K562 (cell line): ENCODE results near the gene TMEM126B. TPM values are rescaled to one million over a fixed set of nuclear protein-coding genes. Genes with fewer than 3 reads are reported as not detected.

ENCODE experiments used
- DIDO1 ChIP-seq: fragments of 450-650 bp; IDR thresholded peaks from 2 replicates; pipeline ENCODE4 v1.6.1; 2016; ENCODE audit warnings: low read depth, missing biosample characterization, missing genetic modification characterization
- HDGF ChIP-seq: fragments of 450-650 bp; IDR thresholded peaks from 2 replicates; pipeline ENCODE4 v1.6.1; 2016
- KDM4B ChIP-seq, 2 experiments: fragments of 450-650 bp in 1 of 2; sonication (generic) in 1 of 2; IDR thresholded peaks; 2 replicates each; pipeline ENCODE4 v1.6.1; 2016 to 2017; ENCODE audit warnings: borderline replicate concordance in 2 of 2, antibody characterized with exemption in 1 of 2, low read depth in 1 of 2, mild to moderate bottlenecking in 1 of 2
- NFIX ChIP-seq: fragments of 250-450 bp; sonication (Bioruptor Pico); IDR thresholded peaks from 2 replicates; pipeline ENCODE4 v1.4.0; 2020; ENCODE audit warnings: low read depth, mild to moderate bottlenecking, moderate library complexity
- NR2C1 ChIP-seq, 2 experiments: fragments of 450-650 bp; IDR thresholded peaks; 2 replicates each; pipeline ENCODE4 v1.6.1; 2017; ENCODE audit warnings: mild to moderate bottlenecking in 2 of 2, antibody characterized with exemption in 1 of 2, inconsistent platforms in 1 of 2, missing compliant biosample characterization in 1 of 2, missing genetic modification characterization in 1 of 2
- TARDBP ChIP-seq: fragments of 450-650 bp; IDR thresholded peaks from 2 replicates; pipeline ENCODE4 v1.6.1; 2016
- polyA plus RNA-seq, 8 experiments: library from polyadenylated mRNA; depleted of rRNA in 4 of 8; stranded (reverse) in 5 of 8; unstranded in 3 of 8; fragments of >200 nt; fragmentation: Nextera tagmentation in 2 of 8; fragmentation: Illumina TruSeq in 1 of 8; extraction: Ambion mirVana in 2 of 8; extraction: Trizol in 1 of 8; gene quantifications; 2 replicates each; pipeline versions ENCODE4 v1.2.1 to v1.2.3, GENCODE V29; 2011 to 2014; ENCODE audit warnings: inconsistent platforms in 1 of 8, missing spikeins in 1 of 8
- total RNA-seq, 7 experiments: library from RNA; depleted of rRNA in 6 of 7; stranded (reverse); fragments of >200 nt in 6 of 7; fragmentation: Illumina TruSeq in 2 of 7; extraction: Trizol in 2 of 7; gene quantifications; 2 replicates each; pipeline versions ENCODE4 v1.2.1 to v1.2.3, GENCODE V29; 2011 to 2021; ENCODE audit warnings: low replicate concordance in 1 of 7
- TF ChIP-seq, protein P1 (sequence below): fragments of 250-450 bp; sonication (Bioruptor Pico); IDR thresholded peaks from 2 replicates; pipeline ENCODE4 v1.4.0; 2020; ENCODE audit warnings: mild to moderate bottlenecking
- TF ChIP-seq, protein P2 (sequence below): sonication (generic); formaldehyde crosslinking; IDR thresholded peaks from 2 replicates; pipeline ENCODE4 v1.8.1; 2022; ENCODE audit warnings: missing genetic modification reagents
- TF ChIP-seq, protein P3 (sequence below), 2 experiments: fragments of 450-650 bp in 1 of 2; sonication (generic) in 1 of 2; formaldehyde crosslinking in 1 of 2; IDR thresholded peaks; 2 replicates each; pipeline versions ENCODE4 v1.7.1 to v1.9.0; 2016 to 2022; ENCODE audit warnings: inconsistent platforms in 1 of 2, mild to moderate bottlenecking in 1 of 2, missing genetic modification reagents in 1 of 2

The TMEM126B gene
- total and polyA plus RNA-seq, 9 of the 15 experiments (the other 6 are each of a cell fraction or from before 2014, with no cell fraction given): 85.5 to 226 (median 164) TPM

DNA sequence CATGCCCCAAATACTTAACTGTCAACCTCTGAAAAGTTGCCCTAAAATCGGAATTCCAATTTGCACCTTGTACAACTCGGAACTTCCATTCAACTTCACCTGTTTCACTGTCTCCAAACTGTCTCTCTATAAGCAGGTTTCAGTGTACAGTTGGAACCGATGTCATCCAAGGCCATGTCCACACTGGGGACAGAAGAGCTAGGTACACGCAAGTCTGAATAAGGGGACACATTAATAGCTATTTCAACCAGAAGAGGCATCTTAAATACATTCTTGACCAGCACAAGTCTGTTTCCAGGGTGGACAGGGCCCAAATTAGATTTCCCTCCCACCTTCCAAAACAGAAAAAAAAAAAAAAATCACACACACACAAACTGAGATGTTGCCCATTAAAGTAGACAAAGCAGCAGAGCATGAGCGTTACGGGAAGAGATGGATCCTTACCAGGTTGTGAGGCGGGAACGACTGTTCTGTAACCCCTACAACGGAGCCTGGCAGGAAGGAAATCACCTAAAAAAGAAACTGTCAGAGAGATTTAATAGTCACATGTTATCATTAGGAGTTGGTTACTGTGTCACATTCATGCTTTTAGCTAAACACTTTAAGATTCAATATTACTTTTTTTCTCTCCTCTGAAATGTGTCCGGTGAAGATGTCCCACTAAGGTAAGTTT is 34.8 kb downstream of the TMEM126B start (continued):
- TF ChIP-seq, protein P1, sequence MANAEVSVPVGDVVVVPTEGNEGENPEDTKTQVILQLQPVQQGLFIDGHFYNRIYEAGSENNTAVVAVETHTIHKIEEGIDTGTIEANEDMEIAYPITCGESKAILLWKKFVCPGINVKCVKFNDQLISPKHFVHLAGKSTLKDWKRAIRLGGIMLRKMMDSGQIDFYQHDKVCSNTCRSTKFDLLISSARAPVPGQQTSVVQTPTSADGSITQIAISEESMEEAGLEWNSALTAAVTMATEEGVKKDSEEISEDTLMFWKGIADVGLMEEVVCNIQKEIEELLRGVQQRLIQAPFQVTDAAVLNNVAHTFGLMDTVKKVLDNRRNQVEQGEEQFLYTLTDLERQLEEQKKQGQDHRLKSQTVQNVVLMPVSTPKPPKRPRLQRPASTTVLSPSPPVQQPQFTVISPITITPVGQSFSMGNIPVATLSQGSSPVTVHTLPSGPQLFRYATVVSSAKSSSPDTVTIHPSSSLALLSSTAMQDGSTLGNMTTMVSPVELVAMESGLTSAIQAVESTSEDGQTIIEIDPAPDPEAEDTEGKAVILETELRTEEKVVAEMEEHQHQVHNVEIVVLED: no peak
- TF ChIP-seq NR2C1 (IDR thresholded peaks at IDR 0.05): no peak
- TF ChIP-seq NR2C1 (tag; IDR thresholded peaks at IDR 0.05): no peak
- TF ChIP-seq NFIX (CRISPR knock-in tag): no peak
- TF ChIP-seq TARDBP: no peak
- no peak for TF ChIP-seq KDM4B (IDR thresholded peaks at IDR 0.05; ENCODE audit: borderline replicate concordance in 2 of 2, low read depth in 1 of 2)
- TF ChIP-seq, protein P2, sequence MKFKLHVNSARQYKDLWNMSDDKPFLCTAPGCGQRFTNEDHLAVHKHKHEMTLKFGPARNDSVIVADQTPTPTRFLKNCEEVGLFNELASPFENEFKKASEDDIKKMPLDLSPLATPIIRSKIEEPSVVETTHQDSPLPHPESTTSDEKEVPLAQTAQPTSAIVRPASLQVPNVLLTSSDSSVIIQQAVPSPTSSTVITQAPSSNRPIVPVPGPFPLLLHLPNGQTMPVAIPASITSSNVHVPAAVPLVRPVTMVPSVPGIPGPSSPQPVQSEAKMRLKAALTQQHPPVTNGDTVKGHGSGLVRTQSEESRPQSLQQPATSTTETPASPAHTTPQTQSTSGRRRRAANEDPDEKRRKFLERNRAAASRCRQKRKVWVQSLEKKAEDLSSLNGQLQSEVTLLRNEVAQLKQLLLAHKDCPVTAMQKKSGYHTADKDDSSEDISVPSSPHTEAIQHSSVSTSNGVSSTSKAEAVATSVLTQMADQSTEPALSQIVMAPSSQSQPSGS (CRISPR knock-in tag): no peak
- 0 out of 2 replicates have a peak, but pooled peaks have one; percentile 56 for TF ChIP-seq HDGF
- TF ChIP-seq, protein P3, sequence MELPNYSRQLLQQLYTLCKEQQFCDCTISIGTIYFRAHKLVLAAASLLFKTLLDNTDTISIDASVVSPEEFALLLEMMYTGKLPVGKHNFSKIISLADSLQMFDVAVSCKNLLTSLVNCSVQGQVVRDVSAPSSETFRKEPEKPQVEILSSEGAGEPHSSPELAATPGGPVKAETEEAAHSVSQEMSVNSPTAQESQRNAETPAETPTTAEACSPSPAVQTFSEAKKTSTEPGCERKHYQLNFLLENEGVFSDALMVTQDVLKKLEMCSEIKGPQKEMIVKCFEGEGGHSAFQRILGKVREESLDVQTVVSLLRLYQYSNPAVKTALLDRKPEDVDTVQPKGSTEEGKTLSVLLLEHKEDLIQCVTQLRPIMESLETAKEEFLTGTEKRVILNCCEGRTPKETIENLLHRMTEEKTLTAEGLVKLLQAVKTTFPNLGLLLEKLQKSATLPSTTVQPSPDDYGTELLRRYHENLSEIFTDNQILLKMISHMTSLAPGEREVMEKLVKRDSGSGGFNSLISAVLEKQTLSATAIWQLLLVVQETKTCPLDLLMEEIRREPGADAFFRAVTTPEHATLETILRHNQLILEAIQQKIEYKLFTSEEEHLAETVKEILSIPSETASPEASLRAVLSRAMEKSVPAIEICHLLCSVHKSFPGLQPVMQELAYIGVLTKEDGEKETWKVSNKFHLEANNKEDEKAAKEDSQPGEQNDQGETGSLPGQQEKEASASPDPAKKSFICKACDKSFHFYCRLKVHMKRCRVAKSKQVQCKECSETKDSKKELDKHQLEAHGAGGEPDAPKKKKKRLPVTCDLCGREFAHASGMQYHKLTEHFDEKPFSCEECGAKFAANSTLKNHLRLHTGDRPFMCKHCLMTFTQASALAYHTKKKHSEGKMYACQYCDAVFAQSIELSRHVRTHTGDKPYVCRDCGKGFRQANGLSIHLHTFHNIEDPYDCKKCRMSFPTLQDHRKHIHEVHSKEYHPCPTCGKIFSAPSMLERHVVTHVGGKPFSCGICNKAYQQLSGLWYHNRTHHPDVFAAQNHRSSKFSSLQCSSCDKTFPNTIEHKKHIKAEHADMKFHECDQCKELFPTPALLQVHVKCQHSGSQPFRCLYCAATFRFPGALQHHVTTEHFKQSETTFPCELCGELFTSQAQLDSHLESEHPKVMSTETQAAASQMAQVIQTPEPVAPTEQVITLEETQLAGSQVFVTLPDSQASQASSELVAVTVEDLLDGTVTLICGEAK (IDR thresholded peaks at IDR 0.05): 0 out of 2 replicates have a peak, but pooled peaks have one; percentile 20
- TF ChIP-seq, protein P3 (CRISPR knock-in tag; IDR thresholded peaks at IDR 0.05): no peak
- TF ChIP-seq DIDO1 (tag): no peak
